C4-2B (cell line): ENCODE results near the gene LSMEM2.

Experiments used
- H3K27ac ChIP-seq: fragments of 450-650 bp; 2 replicates; pipeline ENCODE4 v1.5.1; 2017
- ZFX ChIP-seq: fragments of 450-650 bp; IDR thresholded peaks from 2 replicates; pipeline ENCODE4 v1.6.1; 2017
- TF ChIP-seq, protein P1 (sequence below): fragments of 450-650 bp; conservative IDR thresholded peaks from 2 replicates; pipeline ENCODE4 v1.5.1; 2017; ENCODE audit warnings: mild to moderate bottlenecking

LSMEM2 gene

DNA sequence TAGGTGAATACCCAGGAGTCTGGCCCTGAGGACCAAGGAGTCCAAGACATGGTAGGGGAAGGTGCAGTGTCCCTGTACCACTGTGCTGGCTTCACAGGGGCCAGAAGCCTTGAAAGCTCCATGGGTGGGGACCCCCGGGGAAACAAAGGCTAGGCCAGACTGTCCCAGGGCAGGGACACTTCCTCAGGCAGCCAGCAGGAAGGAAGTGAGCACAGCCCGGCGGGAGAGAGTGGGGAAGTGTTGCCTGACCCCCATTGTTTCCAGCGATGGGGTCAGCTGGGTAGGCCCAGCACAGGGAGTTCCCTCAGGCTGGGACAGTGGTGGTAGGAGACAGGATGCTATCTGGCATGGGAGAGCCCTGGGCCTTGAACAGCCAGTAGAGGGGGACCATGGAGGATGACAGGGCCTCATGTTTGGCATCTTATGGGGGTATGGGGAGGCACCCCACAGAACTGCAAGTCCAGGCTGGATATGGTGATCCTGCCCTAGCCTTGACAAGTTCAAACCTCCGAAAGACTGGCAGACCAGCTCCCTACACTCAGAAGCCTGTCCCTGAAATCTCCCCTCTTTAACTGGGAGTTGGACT, 44.8 kb downstream of the LSMEM2 start:
- no peak overlapping the region for H3K27ac ChIP-seq
- TF ChIP-seq, protein P1, sequence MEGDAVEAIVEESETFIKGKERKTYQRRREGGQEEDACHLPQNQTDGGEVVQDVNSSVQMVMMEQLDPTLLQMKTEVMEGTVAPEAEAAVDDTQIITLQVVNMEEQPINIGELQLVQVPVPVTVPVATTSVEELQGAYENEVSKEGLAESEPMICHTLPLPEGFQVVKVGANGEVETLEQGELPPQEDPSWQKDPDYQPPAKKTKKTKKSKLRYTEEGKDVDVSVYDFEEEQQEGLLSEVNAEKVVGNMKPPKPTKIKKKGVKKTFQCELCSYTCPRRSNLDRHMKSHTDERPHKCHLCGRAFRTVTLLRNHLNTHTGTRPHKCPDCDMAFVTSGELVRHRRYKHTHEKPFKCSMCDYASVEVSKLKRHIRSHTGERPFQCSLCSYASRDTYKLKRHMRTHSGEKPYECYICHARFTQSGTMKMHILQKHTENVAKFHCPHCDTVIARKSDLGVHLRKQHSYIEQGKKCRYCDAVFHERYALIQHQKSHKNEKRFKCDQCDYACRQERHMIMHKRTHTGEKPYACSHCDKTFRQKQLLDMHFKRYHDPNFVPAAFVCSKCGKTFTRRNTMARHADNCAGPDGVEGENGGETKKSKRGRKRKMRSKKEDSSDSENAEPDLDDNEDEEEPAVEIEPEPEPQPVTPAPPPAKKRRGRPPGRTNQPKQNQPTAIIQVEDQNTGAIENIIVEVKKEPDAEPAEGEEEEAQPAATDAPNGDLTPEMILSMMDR, result no peak

DNA sequence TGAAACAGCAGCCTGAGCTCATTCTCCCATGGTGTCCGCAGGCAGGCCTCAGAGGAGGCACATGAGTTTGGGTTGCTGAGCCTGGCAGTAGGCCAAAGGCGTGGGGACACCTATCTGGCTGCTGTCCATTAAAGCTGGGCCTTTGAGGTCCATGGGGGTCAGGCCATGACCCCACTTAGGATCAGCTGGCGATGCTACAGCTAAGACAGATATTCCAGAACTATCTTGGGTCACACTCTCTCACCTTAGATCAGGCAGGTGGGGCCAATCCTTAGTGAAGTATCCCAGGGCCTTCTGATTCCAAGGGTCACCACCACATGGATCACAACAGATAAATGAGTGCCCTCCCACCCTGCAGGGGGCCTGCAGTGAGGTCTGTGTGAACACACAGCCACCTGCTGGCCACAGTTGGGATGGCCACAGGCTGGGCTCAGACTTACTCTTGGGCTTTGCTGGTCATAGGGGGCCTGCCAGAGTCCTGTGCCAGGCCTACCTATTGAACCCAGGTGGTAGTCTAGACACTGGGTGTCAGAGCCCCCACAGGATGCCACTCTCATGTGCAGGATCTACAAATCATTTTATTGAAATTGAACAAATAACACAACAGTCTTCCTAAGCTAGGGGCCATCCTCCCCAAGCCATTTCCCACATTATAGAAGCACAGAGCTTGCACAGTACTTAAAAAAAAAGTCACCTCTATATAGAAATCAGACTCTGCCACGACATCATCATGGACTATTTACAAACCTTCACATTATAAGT, 45.6 kb downstream of the LSMEM2 start:
- no peak for TF ChIP-seq ZFX
- TF ChIP-seq, protein P1, result peak; percentile 87
- no peak overlapping the region for H3K27ac ChIP-seq

DNA sequence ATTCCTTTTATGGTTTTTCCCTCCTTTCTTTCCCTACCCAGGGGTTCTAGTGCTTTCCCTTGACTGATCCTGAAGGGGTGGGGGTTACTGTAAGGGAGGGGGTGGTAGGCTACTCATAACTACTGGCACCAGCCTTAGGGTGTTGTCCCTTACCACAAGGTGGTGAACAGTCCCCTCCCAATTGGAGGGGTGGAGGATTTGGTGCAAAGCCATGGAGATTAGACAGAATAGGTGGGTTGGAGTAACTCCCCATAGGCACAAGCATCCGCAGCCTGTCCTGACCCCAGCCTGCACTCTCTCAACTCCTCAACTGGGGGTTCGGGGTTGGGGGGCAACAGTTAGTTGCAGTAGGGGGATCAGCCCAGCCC, 46.2 kb downstream of the LSMEM2 start:
- H3K27ac ChIP-seq, result no peak overlapping the region
- TF ChIP-seq, protein P1, result no peak
- TF ChIP-seq ZFX, result no peak

DNA sequence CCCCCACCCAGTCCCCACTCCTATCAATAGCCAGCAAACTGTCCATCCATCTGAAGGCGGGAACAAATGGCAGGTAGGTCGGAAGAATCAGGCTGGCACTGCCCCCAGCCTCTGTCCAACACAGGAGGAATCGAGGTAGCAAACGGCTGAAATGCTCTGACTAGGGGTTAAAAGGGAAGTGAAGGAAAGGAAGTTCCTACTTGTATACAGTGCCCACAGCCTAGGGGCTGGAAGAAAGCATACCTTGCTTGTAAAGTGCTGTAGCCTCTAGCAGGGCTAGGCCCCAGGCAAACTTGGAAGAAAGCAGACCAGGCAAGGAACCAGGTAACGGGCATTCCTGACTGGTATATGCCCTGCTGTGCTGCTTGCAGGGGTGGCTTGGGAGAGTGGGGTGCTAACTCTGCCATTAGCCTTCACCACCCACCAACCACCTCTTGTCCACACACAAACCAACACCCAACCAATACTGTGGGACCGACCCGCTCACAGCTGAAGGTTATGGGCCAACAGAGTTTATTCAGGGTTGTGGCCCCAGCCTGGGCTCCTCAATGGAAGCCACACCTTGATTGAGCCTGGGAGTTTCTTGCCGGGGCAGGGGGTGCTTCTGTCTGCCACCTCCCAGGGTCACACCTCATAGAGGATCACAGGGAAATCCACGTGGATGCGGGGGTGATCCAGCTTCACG, 46.8 kb downstream of the LSMEM2 start:
- H3K27ac ChIP-seq, result no peak overlapping the region
- TF ChIP-seq, protein P1, result no peak
- TF ChIP-seq ZFX, result no peak

DNA sequence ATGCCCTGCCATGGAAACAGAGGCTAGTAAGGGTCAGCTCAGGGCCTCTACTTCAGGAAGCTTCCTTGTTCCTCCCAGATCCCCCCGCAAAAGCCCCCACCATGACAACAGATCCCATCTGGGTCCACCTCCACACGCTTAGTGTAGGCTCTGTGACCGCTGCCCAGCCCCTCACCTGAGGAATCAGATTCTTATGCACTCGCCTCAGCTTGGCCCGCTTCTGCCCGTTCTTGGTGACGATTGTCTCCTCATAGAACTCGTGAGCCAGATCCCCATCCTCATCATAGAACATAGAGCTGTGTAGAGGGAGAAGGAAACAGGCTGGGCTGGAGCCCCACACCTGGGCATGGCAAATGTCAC, 47.3 kb downstream of the LSMEM2 start:
- H3K27ac ChIP-seq, result no peak overlapping the region
- TF ChIP-seq, protein P1, result no peak
- TF ChIP-seq ZFX, result no peak

DNA sequence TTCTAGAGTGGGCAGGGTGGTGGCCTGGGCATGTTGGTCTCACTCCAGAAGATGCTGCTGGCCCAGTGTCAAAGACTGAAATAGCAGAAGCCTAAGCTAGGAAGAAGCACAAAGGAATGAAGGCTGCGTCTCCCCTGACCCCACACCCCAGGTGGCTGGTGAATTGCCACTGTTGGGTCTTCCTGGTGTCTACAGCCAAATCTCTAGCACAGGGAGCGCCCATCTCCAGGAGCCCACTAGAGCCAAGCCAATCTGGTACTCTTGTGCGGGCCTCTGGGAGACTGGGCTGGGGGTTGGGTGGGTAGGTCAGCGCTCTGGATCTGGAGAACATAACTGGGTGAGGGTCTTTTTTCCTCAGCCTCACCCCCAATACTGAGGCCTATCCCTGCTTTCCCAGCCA, 48.2 kb downstream of the LSMEM2 start:
- TF ChIP-seq, protein P1, result no peak
- TF ChIP-seq ZFX, result no peak
- peak overlapping the region; percentile 80 for H3K27ac ChIP-seq

DNA sequence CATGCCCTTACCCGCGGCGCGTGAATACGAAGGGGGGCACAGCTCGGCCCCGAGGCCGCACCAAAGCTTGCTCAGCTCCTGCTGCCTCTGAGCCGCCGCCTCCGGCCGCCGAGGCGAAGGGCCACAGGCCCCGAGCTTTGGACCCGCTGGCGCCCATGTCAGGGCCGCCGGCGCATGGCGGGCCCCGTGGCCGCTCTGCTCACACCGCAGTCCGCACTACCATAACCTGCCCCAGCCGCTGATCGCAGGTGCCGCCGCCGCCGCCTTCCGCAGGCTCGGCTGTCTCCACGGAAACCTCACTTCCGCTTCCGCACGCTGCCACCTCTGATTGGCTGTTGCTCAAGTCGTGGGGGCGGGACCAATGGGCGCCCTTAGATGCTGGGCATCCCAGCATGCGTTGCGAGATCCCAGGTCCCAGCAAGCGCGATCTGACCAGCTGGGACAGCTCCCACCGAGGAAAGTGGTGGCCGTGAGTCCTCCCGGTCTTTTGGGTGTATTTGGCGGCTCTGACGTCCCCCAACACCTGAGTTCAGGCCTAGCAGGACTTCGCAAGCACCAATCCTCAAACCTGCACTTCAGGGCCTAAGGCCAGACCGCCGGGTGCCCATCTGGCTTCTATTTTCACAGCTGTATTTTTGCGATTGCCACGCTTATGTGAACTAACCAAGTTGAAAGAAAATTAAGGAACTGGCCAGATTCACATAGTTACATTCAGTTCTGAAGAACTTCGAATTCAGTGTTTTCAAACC, 49.2 kb downstream of the LSMEM2 start, which contains the start of gene TUSC2:
TUSC2 (minus strand) TSS at position 281 of the 749 bp plus-strand sequence; CDS start at position 157, 124 bp downstream.
- peak within 1 kb of the TSS; percentile 80 for H3K27ac ChIP-seq
- TF ChIP-seq, protein P1, result no peak
- TF ChIP-seq ZFX, result peak; percentile 40; the same call in 1 of the 2 replicates
